Measurements from ENCODE around the gene S100A13.
"Not testable (repeated sequence)": the region's sequence is repeated elsewhere in the genome, so short reads cannot be mapped to it uniquely, and the experiment has no call there.

S100A13 gene

DNA sequence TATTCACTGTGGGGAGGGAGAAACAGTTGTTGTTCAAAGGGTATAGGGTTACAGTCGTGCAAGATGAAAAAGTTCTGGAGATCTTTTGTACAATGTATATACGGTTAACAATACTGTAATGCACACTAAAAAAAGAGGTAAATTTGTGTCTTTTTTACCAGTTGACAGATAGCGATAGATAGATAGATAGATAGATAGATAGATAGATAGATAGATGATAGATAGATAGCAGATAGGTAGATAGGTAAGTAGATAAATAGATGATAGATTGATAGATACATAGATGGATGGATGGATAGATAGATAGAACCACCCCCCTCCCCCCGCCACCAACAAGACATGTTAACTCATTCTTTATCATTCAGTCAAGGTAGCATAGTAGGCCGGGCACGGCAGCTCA, 24.6 kb downstream of the S100A13 start:
- DNase-seq (ENCODE audit: low spot score), result no peak

DNA sequence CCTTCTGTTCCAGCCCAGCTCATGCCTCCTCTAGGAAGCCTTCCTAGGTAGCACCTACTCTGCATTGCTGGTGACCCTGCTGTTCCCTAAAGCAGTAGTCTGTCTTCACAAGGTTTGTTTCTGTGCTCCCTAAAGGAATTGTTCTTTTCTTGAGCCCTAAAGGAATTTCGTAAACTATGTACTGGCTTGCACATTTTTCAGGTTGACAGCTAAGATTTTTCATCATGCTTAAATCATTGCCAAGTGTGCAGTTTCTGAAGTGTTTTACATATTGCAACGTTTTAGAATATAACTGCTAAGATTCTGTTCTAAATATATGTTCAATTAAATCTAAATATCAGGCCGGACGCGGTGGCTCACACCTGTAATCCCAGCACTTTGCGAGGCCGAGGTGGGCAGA, 27.5 kb downstream of the S100A13 start:
- no peak for DNase-seq (ENCODE audit: low spot score)

DNA sequence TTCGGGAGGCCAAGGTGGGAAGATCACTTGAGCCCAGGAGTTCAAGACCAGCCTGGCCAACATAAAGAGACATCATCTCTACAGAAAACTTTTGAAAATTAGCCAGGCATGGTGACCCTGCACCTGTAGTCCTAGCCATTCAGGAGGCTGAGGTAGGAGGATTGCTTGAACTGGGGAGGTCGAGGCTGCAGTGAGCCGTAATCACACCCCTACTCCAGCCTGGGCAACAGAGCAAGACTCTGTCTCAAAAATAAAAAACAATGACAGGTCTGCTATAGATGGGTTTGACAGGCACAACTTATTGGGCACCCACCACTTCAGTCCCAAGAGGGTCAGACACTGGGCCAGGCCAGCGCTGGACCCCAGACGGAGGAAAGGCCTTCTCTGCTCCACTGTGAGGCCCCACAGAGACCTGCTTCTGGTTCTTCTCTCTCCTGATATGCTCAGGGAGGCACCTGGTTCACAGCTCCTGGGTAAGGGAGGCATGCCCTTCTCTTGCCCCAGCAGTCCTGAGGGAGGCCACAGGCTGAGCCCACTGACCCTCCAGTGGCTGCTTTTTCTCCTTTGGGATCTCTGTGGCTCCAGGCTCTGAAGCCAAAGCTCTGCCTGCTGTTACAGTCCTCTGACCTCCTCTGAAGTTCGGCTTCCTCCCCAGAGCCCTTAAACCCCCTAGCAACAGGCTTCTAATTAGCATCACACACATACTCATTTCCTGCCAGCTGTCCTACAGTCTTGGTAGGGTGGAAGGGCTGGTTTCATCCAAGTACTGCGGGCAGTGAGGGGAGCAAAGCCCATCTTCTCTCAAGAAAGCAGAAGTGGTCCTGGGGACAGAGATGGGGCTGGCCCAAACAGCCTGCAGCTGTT, 28.8 kb downstream of the S100A13 start:
- DNase-seq (ENCODE audit: low spot score), result no peak

DNA sequence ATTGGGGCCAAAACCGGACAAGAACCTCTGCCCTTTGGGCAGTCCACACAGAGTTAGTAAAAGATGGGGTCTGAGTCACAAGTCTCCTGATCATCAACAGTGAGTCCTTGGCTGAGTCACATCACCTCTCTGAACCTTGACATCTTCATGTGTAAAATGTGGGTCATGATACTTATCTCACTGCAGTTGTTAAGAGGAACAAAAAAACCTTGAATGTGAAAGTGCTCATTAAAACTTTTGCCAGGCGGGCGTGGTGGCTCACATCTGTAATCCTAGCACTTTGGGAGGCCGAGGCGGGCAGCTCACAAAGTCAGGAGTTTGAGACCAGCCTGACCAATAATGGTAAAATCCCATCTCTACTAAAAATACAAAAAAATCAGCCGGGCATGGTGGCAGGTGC, 30.1 kb downstream of the S100A13 start:
- no peak for DNase-seq (ENCODE audit: low spot score)

DNA sequence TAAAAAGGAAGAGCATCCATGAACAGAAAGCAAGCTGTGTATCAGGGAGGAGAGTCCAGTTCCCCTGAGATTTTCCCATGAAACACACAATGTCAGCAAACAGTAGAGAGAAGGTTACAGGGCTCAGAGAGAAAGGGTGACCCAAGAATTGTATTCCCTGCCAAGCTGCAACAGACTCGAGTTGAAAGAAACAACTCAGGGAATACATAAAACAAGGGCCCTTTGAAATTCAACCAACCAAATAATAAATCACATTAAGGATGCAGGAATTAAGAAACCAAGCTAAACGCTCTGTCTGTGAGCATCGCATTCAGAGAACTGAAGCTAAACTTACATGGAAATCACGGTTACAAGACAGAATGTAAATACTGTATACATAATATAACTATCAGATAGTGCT, 34.6 kb downstream of the S100A13 start:
- DNase-seq (ENCODE audit: low spot score), result no peak

DNA sequence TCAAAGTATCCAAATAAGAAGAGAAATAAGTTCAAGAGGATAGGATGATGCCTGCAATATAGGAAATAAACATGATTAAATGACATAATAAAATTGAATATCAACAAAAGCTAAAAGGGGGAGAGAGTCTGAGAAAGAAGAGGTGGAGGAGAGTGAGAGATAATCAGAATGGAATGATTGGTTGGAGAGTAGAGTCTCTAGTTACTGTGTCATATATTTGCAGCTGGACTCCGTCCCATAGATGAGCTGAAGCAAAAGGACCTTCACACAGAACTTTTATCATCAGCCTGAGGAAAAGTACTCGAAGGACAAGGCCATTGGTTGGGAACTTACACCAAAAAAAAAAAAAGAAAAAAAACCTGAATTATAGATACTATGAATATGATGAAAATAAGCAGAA, 38.8 kb downstream of the S100A13 start:
- DNase-seq (ENCODE audit: low spot score), result no peak

DNA sequence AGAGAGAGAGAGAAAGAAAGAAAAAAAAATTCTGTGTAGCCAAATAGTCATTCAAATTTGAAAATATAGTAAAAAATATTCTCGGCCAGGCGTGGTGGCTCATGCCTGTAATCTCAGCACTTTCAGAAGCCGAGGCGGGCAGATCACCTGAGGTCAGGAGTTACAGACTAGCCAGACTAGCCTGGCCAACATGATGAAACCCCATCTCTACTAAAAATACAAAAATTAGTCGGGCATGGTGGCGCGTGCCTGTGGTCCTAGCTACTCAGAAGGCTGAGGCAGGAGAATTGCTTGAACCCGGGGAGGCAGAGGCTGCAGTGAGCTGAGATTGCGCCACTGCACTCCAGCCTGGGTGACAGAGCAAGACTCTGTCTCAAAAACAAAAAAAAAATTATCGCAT, 39.3 kb downstream of the S100A13 start:
- not testable (repeated sequence) for DNase-seq (ENCODE audit: low spot score)

DNA sequence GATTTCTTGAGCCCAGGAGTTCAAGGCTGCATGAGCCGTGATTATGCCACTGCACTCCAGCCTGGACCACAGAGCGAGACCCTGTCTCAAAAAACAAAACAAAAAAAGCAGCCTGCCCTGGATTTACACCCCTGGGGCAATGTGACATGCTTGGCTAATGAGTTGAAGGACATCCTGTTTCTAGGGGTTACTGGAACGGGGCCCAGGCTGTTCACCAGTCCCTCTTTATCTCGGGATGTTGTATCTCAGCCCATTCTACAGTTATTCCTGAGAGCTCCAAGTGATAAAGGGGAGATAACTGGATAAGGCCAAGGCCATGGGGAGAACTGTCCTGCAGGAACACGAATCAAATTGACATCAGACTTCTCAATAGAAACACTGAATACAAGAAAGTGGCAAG, 40.0 kb downstream of the S100A13 start:
- no peak for DNase-seq (ENCODE audit: low spot score)

DNA sequence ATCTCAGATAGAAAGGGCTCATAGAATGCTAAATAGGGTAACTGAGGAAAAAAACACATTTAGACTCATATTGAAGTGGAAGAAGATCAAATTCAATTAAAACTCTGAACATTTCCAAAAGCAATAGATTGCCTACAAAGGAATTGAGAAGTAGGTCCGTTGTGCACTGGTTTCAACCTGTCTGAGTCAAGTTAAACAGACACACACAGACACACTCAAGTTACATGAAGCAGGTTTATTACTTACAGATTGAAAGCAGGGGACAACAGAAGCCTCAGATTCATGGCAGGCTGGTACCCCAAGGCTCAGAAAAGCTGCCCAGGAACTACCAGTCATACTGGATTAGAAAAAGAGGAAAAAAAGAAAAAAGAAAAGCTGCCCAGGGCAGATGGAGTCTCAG, 41.0 kb downstream of the S100A13 start:
- DNase-seq (ENCODE audit: low spot score), result no peak

DNA sequence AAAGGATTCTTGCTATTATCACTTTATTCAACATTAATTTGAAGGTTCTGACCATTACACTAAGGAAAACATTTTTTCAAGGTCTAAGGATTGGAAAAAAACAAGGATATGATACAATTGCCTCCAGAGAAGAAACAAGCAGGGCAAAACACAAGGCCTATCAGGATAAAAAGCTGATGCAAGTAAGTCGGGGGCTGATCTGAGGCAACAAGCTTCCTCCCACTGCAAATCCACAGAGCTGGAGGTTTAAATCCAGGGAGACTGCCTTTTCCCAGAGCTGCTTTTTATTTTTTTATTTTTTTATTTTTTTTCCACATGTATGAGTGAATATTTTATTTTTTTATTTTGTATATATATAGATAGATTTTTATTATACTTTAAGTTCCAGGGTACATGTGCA, 42.3 kb downstream of the S100A13 start:
- no peak for DNase-seq (ENCODE audit: low spot score)

DNA sequence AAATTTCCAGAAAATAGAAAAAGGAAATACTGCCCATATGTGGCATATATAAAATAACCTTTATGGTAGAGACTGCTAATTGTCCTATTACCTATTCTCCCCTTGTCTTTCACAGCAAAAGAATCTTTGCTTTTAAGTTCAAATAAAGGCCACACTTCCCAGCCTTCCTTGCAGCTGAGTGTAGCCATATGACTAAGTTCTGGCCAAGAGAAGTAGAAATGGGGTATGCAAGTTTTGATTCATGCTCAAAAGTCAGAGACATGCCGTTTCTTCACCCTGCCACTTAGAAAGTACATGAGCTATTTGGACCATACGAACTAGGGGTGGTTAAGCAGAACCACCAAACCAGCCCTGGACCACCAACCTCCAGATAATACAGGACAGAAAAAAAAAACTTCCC, 43.3 kb downstream of the S100A13 start:
- DNase-seq (ENCODE audit: low spot score), result no peak

DNA sequence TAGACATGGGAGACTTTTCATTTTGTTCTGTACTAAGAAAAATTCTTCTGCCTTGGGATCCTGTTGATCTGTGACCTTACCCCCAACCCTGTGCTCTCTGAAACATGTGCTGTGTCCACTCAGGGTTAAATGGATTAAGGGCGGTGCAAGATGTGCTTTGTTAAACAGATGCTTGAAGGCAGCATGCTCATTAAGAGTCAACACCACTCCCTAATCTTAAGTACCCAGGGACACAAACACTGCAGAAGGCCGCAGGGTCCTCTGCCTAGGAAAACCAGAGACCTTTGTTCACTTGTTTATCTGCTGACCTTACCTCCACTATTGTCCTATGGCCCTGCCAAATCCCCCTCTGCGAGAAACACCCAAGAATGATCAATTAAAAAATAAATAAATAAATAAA, 43.8 kb downstream of the S100A13 start:
- not testable (repeated sequence) for DNase-seq (ENCODE audit: low spot score)

DNA sequence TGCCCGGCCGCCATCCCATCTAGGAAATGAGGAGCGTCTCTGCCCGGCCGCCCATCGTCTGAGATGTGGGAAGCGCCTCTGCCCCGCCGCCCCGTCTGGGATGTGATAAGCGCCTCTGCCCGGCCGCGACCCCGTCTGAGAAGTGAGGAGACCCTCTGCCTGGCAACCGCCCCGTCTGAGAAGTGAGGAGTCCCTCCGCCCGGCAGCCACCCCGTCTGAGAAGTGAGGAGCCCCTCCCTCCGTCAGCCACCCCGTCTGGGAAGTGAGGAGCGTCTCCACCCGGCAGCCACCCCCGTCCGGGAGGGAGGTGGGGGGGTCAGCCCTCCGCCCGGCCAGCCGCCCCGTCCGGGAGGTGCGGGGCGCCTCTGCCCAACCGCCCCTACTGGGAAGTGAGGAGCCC, 44.5 kb downstream of the S100A13 start:
- DNase-seq (ENCODE audit: low spot score), result not testable (repeated sequence)

DNA sequence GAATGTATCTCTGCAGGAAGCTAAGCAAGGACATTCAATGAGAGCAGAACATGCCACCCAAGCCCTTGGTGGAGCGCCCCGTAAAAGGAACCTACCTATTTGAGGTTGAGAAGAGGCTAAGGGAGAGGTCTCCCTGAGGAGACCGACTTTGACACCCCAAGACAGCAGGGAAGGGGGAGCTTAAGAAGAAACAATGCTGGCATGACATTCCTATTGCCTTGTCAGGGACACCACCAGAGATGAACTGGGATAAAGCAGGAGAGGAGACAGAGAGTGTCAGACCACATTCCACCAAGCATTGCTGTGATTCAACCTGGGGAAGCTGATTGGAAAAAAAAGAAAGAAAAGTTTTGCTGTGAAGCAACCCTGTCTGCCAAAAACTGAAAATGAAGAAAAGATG, 48.4 kb downstream of the S100A13 start:
- no peak for DNase-seq (ENCODE audit: low spot score)

DNA sequence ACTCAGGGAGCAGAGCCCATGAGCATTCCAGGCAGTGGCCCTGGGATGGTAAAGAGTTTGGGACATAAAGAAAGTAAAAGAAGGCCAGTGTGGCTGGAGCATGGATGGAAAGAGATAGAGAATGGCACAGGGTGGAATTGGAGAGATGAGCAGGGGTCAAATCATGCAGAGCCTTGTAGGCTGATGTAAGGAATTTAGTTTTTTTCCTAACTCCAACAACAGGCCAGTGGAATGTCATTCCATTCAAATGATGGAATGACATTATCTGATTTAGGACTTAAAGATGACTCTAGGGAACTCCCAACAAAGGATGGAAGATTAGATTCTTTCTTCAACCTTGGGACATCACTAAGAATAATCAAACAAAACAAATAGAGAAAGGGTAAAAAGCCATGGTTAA, 48.8 kb downstream of the S100A13 start:
- DNase-seq (ENCODE audit: low spot score), result no peak

DNA sequence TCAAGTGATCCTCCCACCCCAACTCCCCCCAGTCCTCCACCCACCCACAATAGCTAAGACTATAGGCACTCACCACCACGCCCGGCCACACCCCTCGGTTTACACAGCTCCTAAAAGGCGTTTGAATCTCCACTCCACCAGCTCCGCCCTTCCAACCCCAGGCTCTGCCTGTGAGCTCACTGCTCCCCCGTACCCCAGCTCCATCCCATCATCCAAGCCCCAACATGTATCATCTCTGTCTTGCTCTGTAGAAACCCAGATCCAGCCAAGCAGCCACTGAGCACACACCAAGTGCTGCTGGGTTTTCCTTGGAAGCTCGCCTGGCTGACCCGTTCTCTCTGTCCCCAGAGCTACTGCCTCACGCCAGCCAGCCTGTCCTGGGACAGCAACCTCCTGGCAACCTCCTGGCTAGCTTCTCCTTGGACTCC, 49.7 kb downstream of the S100A13 start:
- DNase-seq (ENCODE audit: low spot score), result no peak

DNA sequence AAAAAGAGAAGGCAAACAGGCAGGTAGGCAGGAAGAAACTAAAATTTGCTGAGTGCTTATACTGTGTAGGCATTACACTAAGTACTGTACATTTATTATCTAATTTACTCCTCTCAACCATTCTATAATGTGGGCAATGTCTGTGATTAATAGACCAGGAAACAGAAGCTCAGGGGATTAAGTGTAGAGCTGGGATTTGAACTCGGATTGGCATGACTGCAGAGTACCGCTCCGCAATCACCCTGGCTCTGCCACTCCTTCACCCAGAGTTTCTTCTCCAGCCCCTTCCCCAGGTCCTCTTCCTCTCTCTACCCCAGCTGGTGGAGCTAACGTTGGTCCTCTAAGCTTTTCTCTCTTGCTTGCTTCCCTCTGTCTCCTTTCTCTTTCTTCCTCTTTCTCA, 50.2 kb downstream of the S100A13 start:
- no peak for DNase-seq (ENCODE audit: low spot score)

DNA sequence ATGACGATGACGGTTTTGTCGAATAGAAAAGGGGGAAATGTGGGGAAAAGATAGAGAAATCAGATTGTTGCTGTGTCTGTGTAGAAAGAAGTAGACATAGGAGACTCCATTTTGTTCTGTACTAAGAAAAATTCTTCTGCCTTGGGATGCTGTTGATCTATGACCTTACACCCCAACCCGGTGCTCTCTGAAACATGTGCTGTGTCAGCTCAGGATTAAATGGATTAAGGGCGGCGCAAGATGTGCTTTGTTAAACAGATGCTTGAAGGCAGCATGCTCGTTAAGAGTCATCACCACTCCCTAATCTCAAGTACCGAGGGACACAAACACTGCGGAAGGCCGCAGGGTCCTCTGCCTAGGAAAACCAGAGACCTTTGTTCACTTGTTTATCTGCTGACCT, 51.8 kb downstream of the S100A13 start:
- not testable (repeated sequence) for DNase-seq (ENCODE audit: low spot score)

DNA sequence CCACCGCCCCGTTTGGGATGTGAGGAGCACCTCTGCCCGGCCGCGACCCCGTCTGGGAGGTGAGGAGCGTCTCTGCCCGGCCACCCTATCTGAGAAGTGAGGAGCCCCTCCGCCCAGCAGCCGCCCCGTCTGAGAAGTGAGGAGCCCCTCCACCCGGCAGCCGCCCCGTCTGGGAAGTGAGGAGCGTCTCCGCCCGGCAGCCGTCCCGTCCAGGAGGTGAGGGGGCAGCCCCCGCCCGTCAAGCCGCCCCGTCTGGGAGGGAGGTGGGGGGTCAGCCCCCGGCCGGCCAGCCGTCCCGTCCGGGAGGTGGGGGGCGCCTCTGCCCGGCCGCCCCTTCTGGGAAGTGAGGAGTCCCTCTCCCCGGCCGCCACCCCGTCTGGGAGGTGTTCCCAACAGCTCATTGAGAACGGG, 52.2 kb downstream of the S100A13 start:
- not testable (repeated sequence) for DNase-seq (ENCODE audit: low spot score)

DNA sequence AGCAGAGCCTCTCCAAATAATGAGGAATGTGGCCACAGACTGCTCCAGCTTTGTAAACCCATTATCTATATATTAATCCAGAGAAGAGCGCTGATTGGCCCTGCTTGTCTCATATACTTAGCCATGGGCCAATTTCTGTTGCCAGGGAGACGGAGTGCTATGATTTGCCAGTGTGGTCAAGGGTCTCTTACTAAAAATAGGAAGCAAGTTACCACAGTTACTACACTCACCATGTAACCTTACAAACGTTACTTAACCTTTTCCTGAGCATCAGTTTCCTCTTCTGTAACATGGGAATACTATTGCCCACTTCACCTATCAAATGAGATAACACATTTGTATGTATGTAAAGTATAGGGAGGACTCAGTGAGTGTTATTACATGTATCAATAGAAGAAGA, 54.0 kb downstream of the S100A13 start:
- no peak for DNase-seq (ENCODE audit: low spot score)

DNA sequence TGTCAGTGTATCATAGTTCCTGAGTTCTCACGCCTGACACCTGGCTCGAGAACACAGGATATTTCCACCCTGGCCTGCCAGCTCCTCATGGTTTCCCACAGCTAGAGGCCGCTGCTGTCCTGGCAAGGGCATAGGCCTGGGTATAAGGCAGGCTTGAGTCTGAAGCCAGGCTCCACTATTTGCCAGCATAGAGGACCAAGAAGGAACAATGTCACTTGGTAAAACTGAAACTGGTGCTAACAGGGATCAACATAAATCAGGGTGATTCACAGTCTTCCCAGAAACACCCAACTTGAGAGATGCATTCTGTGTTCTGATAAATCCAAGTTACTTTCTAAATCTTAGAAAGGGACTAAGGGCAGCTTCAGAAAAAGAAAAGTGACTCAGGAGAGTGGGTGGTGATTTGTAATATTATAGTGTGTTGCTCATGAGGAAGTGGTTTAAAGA, 54.7 kb downstream of the S100A13 start:
- peak; percentile 86 for DNase-seq (ENCODE audit: low spot score)

DNA sequence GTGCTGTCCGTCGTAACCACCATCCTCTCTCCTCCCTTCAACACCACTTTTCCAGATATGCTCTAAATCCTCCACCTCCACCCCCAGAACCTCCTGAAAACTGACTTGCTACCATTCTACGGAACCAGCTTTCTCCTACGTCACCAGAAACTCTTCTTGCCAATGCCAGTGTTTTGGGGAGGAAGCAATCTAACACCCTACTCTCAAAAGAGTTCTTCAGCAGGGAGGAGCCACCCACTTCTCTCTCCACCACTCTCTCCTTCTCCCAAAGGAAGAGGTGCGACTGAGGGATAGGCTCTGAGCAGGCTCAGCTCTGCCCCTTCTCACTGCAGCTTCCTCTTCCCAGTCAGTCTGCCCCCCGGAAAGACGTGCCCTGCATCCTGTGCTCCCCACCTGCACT, 55.6 kb downstream of the S100A13 start:
- DNase-seq (ENCODE audit: low spot score), result no peak

DNA sequence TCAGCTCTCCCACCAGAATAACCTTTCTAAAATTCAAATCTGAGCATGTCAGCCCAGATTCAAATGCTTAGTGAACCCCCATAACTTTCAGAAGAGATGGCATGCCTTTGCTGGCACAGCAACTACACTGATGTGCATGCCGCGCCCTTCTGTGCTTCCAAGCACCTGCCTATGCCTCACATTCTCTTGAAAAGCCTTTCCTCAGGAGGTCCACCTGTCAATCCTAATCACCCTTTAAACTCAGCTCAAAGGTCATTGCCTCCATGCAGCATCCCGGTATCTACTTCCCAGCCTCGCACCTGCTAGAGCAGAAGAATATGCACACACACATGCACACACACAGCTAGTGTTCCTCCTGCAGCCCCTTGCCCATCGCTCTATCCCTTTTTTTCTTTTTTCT, 56.4 kb downstream of the S100A13 start:
- DNase-seq (ENCODE audit: low spot score), result no peak

DNA sequence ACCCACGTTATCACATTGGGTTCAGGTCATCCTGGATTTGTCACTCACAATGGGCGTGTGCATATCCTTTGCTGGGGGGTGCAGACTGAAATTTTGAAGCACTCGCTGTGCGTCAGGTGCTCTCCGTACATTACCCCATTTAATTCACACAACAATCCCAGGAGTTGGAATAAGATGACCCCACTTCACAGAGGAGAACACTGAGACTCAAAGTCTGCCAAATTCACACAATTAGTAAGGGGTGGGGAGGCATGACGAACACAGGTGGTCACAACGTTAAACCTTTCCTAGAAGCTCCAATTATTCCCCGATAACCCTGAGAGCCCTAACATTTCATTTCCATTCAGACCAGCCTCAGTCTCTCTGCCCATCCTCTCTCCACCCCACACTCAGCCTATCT, 57.8 kb downstream of the S100A13 start:
- no peak for DNase-seq (ENCODE audit: low spot score)
